OCI-LY7 (cell line): Measurements from ENCODE around the gene XKR7.

Source experiments
- CTCF ChIP-seq: fragments of 200-600 bp; sonication (generic); conservative IDR thresholded peaks from 2 replicates; pipeline ENCODE4 v1.5.1; 2014; ENCODE audit warnings: mild to moderate bottlenecking, antibody characterized with exemption, low read length, moderate library complexity, mixed read lengths
- EZH2phosphoT487 ChIP-seq: fragments of 200-600 bp; sonication (generic); IDR thresholded peaks from 2 replicates; pipeline ENCODE4 v1.6.1; 2018; ENCODE audit warnings: low read depth, borderline replicate concordance, mild to moderate bottlenecking, mixed run types, antibody characterized with exemption, low read length, moderate library complexity, mixed read lengths

GRCh38 chr20:31981784-31982183 is 13.8 kb downstream of the XKR7 start:
- TF ChIP-seq CTCF, result no peak
- no peak for TF ChIP-seq EZH2phosphoT487
